CD14-positive monocyte (primary cell): ENCODE data around the gene ITGA3. TPM values are rescaled to one million over a fixed set of nuclear protein-coding genes. Genes with fewer than 3 reads are reported as not detected.

Experiments
- DNase-seq, 3 donors: peaks; one replicate each; pipeline ENCODE4 v3.0.0-alpha.2; 2011 to 2022
- H2AFZ ChIP-seq: 2 replicates; pipeline ENCODE4 v1.6.0; 2012; ENCODE audit warnings: mild to moderate bottlenecking, low read depth, low read length, inconsistent platforms; ENCODE audit not compliant: insufficient read depth, poor library complexity, severe bottlenecking
- H3K27ac ChIP-seq, 2 donors: 1 replicate in 1 of 2; 2 replicates in 1 of 2; pipeline ENCODE4 v1.5.1; 2012 to 2013; ENCODE audit warnings: low read length in 2 of 2, control low read depth in 1 of 2, inconsistent platforms in 1 of 2, low read depth in 1 of 2, mild to moderate bottlenecking in 1 of 2
- H3K27me3 ChIP-seq, 2 donors: one replicate each; pipeline versions ENCODE4 v1.6.0 to v1.6.1; 2011 to 2013; ENCODE audit warnings: low read length in 2 of 2; ENCODE audit not compliant: control insufficient read depth in 2 of 2, insufficient read depth in 2 of 2
- H3K36me3 ChIP-seq, 2 donors: replicated peaks in 1 of 2; 1 replicate in 1 of 2; 2 replicates in 1 of 2; pipeline versions ENCODE4 v1.5.1 to v1.6.1; 2012 to 2013; ENCODE audit warnings: low read length in 2 of 2, control low read depth in 1 of 2, inconsistent platforms in 1 of 2, mild to moderate bottlenecking in 1 of 2; ENCODE audit not compliant: insufficient read depth in 2 of 2, control insufficient read depth in 1 of 2
- H3K4me1 ChIP-seq, 2 donors: 1 replicate in 1 of 2; 2 replicates in 1 of 2; pipeline versions ENCODE4 v1.5.1 to v1.6.1; 2012 to 2013; ENCODE audit warnings: low read length in 2 of 2, control low read depth in 1 of 2, inconsistent platforms in 1 of 2, mild to moderate bottlenecking in 1 of 2, moderate library complexity in 1 of 2; ENCODE audit not compliant: insufficient read depth in 2 of 2, control insufficient read depth in 1 of 2
- H3K4me2 ChIP-seq: replicated peaks from 2 replicates; pipeline ENCODE3; 2012; ENCODE audit warnings: low read length, moderate library complexity, mild to moderate bottlenecking; ENCODE audit not compliant: poor library complexity, severe bottlenecking; ENCODE audit errors: extremely low read depth
- H3K4me3 ChIP-seq, 3 experiments: fragments of 200-600 bp in 1 of 3; sonication (generic) in 1 of 3; replicated peaks in 1 of 3; 1 replicate in 2 of 3; 2 replicates in 1 of 3; pipeline ENCODE4 v1.5.1; 2011 to 2013; ENCODE audit warnings: low read length in 3 of 3, mild to moderate bottlenecking in 3 of 3, control low read depth in 2 of 3, low read depth in 2 of 3, inconsistent platforms in 1 of 3, moderate library complexity in 1 of 3
- H3K79me2 ChIP-seq: 2 replicates; pipeline ENCODE4 v1.6.0; 2012; ENCODE audit warnings: mild to moderate bottlenecking, control low read depth, inconsistent platforms, low read length, moderate library complexity; ENCODE audit not compliant: insufficient read depth
- H3K9ac ChIP-seq: 2 replicates; pipeline ENCODE4 v1.6.0; 2017; ENCODE audit warnings: low read length, mild to moderate bottlenecking; ENCODE audit not compliant: insufficient read depth, poor library complexity, severe bottlenecking
- H3K9me3 ChIP-seq, 2 donors: replicated peaks in 1 of 2; 1 replicate in 1 of 2; 2 replicates in 1 of 2; pipeline versions ENCODE4 v1.5.1 to v1.6.1; 2012 to 2013; ENCODE audit warnings: low read length in 2 of 2, control low read depth in 1 of 2; ENCODE audit not compliant: control insufficient read depth in 1 of 2, insufficient read depth in 1 of 2
- H4K20me1 ChIP-seq: 2 replicates; pipeline ENCODE4 v1.6.0; 2012; ENCODE audit warnings: mild to moderate bottlenecking, low read length, control low read depth, moderate library complexity; ENCODE audit not compliant: insufficient read depth
- H3K27ac Mint-ChIP-seq, 7 donors: one replicate each; pipeline ENCODE4 v1.8.0; 2020; ENCODE audit warnings: mild to moderate bottlenecking in 7 of 7, mixed read lengths in 7 of 7, moderate library complexity in 6 of 7, inconsistent platforms in 2 of 7
- H3K27me3 Mint-ChIP-seq, 3 donors: one replicate each; pipeline ENCODE4 v1.8.0; 2021 to 2022; ENCODE audit warnings: low read depth in 3 of 3, mild to moderate bottlenecking in 3 of 3, mixed read lengths in 3 of 3, moderate library complexity in 3 of 3, inconsistent platforms in 1 of 3
- H3K36me3 Mint-ChIP-seq, 2 donors: one replicate each; pipeline ENCODE4 v1.8.0; 2020; ENCODE audit warnings: mixed read lengths in 2 of 2, inconsistent platforms in 1 of 2, mild to moderate bottlenecking in 1 of 2
- H3K4me1 Mint-ChIP-seq: one replicate; pipeline ENCODE4 v1.8.0; 2020; ENCODE audit warnings: mild to moderate bottlenecking, mixed read lengths
- H3K4me3 Mint-ChIP-seq, 2 donors: one replicate each; pipeline ENCODE4 v1.8.0; 2020; ENCODE audit warnings: mild to moderate bottlenecking in 2 of 2, mixed read lengths in 2 of 2, moderate library complexity in 1 of 2
- H3K9me3 Mint-ChIP-seq, 7 donors: one replicate each; pipeline ENCODE4 v1.8.0; 2020 to 2022; ENCODE audit warnings: mixed read lengths in 7 of 7, mild to moderate bottlenecking in 6 of 7, moderate library complexity in 6 of 7, inconsistent platforms in 2 of 7
- CTCF ChIP-seq: fragments of 200-600 bp; IDR thresholded peaks from one replicate; pipeline ENCODE4 v1.8.0; 2022; ENCODE audit warnings: antibody characterized with exemption, mild to moderate bottlenecking
- WGBS: methylation state at CpG from one replicate; pipeline ENCODE4 v1.1.5; 2013; ENCODE audit warnings: missing lambda C conversion rate; ENCODE audit not compliant: insufficient coverage; 5-methylcytosine and 5-hydroxymethylcytosine counted together
- intact Hi-C, 2 donors: fragments of 100-400 bp; cut with micrococcal nuclease; formaldehyde crosslinking; loops; one replicate each; pipeline versions ENCODE4 v1.15.0 to v1.15.1; 2023
- polyA plus RNA-seq, 3 donors: library from polyadenylated mRNA; depleted of rRNA in 1 of 3; unstranded in 2 of 3; stranded (reverse) in 1 of 3; fragments of 300-500 nt in 2 of 3; fragments of >200 nt in 1 of 3; fragmentation: Illumina TruSeq in 2 of 3; gene quantifications; 1 replicate in 2 of 3; 2 replicates in 1 of 3; pipeline ENCODE4 v1.2.3, GENCODE V29; 2012 to 2021

The ITGA3 gene
- polyA plus RNA-seq, 3 donors = 0.31 to 0.36 TPM; not detected in 1

- H3K4me1 ChIP-seq = peaks cover 4 to 9% of the 10 kb centered on the region in 2 donors
- peaks cover 7 to 16% of the 10 kb centered on the region in 2 donors for H3K36me3 ChIP-seq
- H3K4me3 ChIP-seq = no peak overlapping the region
- H3K27ac Mint-ChIP-seq = no peak overlapping the region
- H3K4me1 Mint-ChIP-seq = peaks cover 8% of the 10 kb centered on the region
- peaks cover 11 to 22% of the 10 kb centered on the region in 2 donors for H3K36me3 Mint-ChIP-seq
- peaks cover 39 to 52% (median 47%) of the 10 kb centered on the region in 3 donors for H3K27me3 Mint-ChIP-seq
- no peak overlapping the region for H3K27ac ChIP-seq
- H3K4me3 Mint-ChIP-seq = no peak overlapping the region
- H2AFZ ChIP-seq = no peak overlapping the region
- H3K4me2 ChIP-seq = no peak overlapping the region
- no peaks in the 10 kb centered on the region for H3K79me2 ChIP-seq
- no peaks in the 10 kb centered on the region for H4K20me1 ChIP-seq
- no peak overlapping the region for H3K9ac ChIP-seq
- 90% methylated on average over 5 of the region's 7 CpGs for WGBS
- no peak for DNase-seq
- intact Hi-C loops = no loop called here
- no peak for TF ChIP-seq CTCF
- H3K9me3 Mint-ChIP-seq = peaks cover 0 to 11% (median 5%) of the 10 kb centered on the region in 7 donors
- no peaks in the 10 kb centered on the region for H3K9me3 ChIP-seq
- peaks cover 29 to 38% of the 10 kb centered on the region in 2 donors for H3K27me3 ChIP-seq
These were observed 57.9 kb downstream of the ITGA3 start for GRCh38 chr17:50113624-50114320.

- H4K20me1 ChIP-seq = no peaks in the 10 kb centered on the region
- peaks cover 8% of the 10 kb centered on the region for H3K4me1 Mint-ChIP-seq
- no peak overlapping the region for H3K9ac ChIP-seq
- peaks cover under 1 to 10% of the 10 kb centered on the region in 2 donors for H3K36me3 ChIP-seq
- no peaks in the 10 kb centered on the region for H3K9me3 ChIP-seq
- peaks cover 0 to 12% (median 5%) of the 10 kb centered on the region in 7 donors for H3K9me3 Mint-ChIP-seq
- H3K4me3 ChIP-seq = no peak overlapping the region
- no peak overlapping the region for H3K27ac ChIP-seq
- intact Hi-C loops = no loop called here
- H3K27me3 Mint-ChIP-seq = peaks cover 46 to 58% (median 53%) of the 10 kb centered on the region in 3 donors
- no peaks in the 10 kb centered on the region for H3K79me2 ChIP-seq
- peaks cover 6 to 16% of the 10 kb centered on the region in 2 donors for H3K36me3 Mint-ChIP-seq
- no peak overlapping the region for H2AFZ ChIP-seq
- WGBS = 71% methylated on average over 2 of the region's 4 CpGs
- peaks cover 31 to 44% of the 10 kb centered on the region in 2 donors for H3K27me3 ChIP-seq
- H3K4me3 Mint-ChIP-seq = peak overlapping the region in 1 of 2 donors; percentile 21
- peaks cover 4 to 9% of the 10 kb centered on the region in 2 donors for H3K4me1 ChIP-seq
- TF ChIP-seq CTCF = no peak
- no peak overlapping the region for H3K4me2 ChIP-seq
- no peak for DNase-seq
- H3K27ac Mint-ChIP-seq = no peak overlapping the region
These were observed 58.5 kb downstream of the ITGA3 start for GRCh38 chr17:50114401-50114800.
